ENCODE measurements around the gene ZNF474. TPM values are rescaled to one million over a fixed set of nuclear protein-coding genes. Genes with fewer than 3 reads are reported as not detected.
A peak's percentile ranks its signal among the peaks of the same experiment; 100 is the strongest.

The ZNF474 gene
- total RNA-seq, 2 experiments from 2014 or later, result not detected

- CTCF ChIA-PET, result no interaction called here
- POLR2A ChIA-PET, result no interaction called here
- Mint-ChIP-seq H3K36me3 (ENCODE audit: low read depth) (no peaks in the 10 kb centered on the region), H3K4me1 (no peaks in the 10 kb centered on the region), H3K4me3 (no peak overlapping the region), H3K27me3 (no peaks in the 10 kb centered on the region), H3K9me3 (no peaks in the 10 kb centered on the region), H3K27ac (no peak overlapping the region)
- DNase-seq, result no peak
Observed at GRCh38 chr5:122124766-122125165, 4.6 kb upstream of the ZNF474 start.

GRCh38 chr5:122126177-122126755, 3.1 kb upstream of the ZNF474 start:
- no peaks in the 10 kb centered on the region for H3K36me3 Mint-ChIP-seq (ENCODE audit: low read depth)
- no peak for DNase-seq
- no peak overlapping the region for H3K27ac Mint-ChIP-seq
- H3K27me3 Mint-ChIP-seq, result no peaks in the 10 kb centered on the region
- POLR2A ChIA-PET, result no interaction called here
- no peaks in the 10 kb centered on the region for H3K4me1 Mint-ChIP-seq
- no peak overlapping the region for H3K4me3 Mint-ChIP-seq
- CTCF ChIA-PET, result no interaction called here
- H3K9me3 Mint-ChIP-seq, result no peaks in the 10 kb centered on the region

- H3K27ac Mint-ChIP-seq, result no peak overlapping the region
- no peaks in the 10 kb centered on the region for H3K27me3 Mint-ChIP-seq
- ChIA-PET POLR2A (no interaction called here), CTCF (no interaction called here)
- no peaks in the 10 kb centered on the region for H3K36me3 Mint-ChIP-seq (ENCODE audit: low read depth)
- no peak overlapping the region for H3K4me3 Mint-ChIP-seq
- no peaks in the 10 kb centered on the region for H3K9me3 Mint-ChIP-seq
- DNase-seq, result no peak
- H3K4me1 Mint-ChIP-seq, result no peaks in the 10 kb centered on the region
Observed at GRCh38 chr5:122126756-122127321, 2.5 kb upstream of the ZNF474 start.

GRCh38 chr5:122130152-122130551, 806 bp downstream of the ZNF474 start:
- DNase-seq, result no peak
- Mint-ChIP-seq H3K9me3 (no peaks in the 10 kb centered on the region), H3K36me3 (ENCODE audit: low read depth) (no peaks in the 10 kb centered on the region), H3K4me3 (no peak overlapping the region), H3K4me1 (no peaks in the 10 kb centered on the region), H3K27ac (no peak overlapping the region), H3K27me3 (no peaks in the 10 kb centered on the region)
- POLR2A ChIA-PET, result no interaction called here
- CTCF ChIA-PET, result no interaction called here

- peak; percentile 16 for DNase-seq
- H3K27me3 Mint-ChIP-seq, result peaks cover 3% of the 10 kb centered on the region
- H3K4me3 Mint-ChIP-seq, result no peak overlapping the region
- peaks cover 8% of the 10 kb centered on the region for H3K4me1 Mint-ChIP-seq
- POLR2A ChIA-PET, result no interaction called here
- no peak overlapping the region for H3K27ac Mint-ChIP-seq
- H3K36me3 Mint-ChIP-seq (ENCODE audit: low read depth), result no peaks in the 10 kb centered on the region
- CTCF ChIA-PET, result no interaction called here
- H3K9me3 Mint-ChIP-seq, result no peaks in the 10 kb centered on the region
Observed at GRCh38 chr5:122137702-122138101, 8.4 kb downstream of the ZNF474 start.

- peaks cover 8% of the 10 kb centered on the region for H3K4me1 Mint-ChIP-seq
- POLR2A ChIA-PET, result no interaction called here
Observed at GRCh38 chr5:122138356-122138755, 9.0 kb downstream of the ZNF474 start.

GRCh38 chr5:122140900-122141299, 11.6 kb downstream of the ZNF474 start:
- ChIA-PET CTCF (no interaction called here), POLR2A (no interaction called here)
- Mint-ChIP-seq H3K4me1 (peaks cover 8% of the 10 kb centered on the region), H3K27me3 (peaks cover 3% of the 10 kb centered on the region), H3K9me3 (no peaks in the 10 kb centered on the region), H3K27ac (no peak overlapping the region), H3K36me3 (ENCODE audit: low read depth) (no peaks in the 10 kb centered on the region), H3K4me3 (no peak overlapping the region)
- DNase-seq, result no peak

More at GRCh38 chr5:122138356-122138755, 9.0 kb downstream of the ZNF474 start:
- Mint-ChIP-seq H3K4me3 (no peak overlapping the region), H3K27me3 (peaks cover 3% of the 10 kb centered on the region), H3K36me3 (ENCODE audit: low read depth) (no peaks in the 10 kb centered on the region), H3K9me3 (no peaks in the 10 kb centered on the region), H3K27ac (no peak overlapping the region)
- CTCF ChIA-PET, result no interaction called here
- no peak for DNase-seq

GRCh38 chr5:122141751-122142150, 12.4 kb downstream of the ZNF474 start:
- H3K27ac Mint-ChIP-seq, result no peak overlapping the region
- peaks cover 3% of the 10 kb centered on the region for H3K27me3 Mint-ChIP-seq
- H3K36me3 Mint-ChIP-seq (ENCODE audit: low read depth), result no peaks in the 10 kb centered on the region
- no peak for DNase-seq
- H3K4me3 Mint-ChIP-seq, result no peak overlapping the region
- peaks cover 8% of the 10 kb centered on the region for H3K4me1 Mint-ChIP-seq
- ChIA-PET POLR2A (no interaction called here), CTCF (no interaction called here)
- no peaks in the 10 kb centered on the region for H3K9me3 Mint-ChIP-seq

- CTCF ChIA-PET, result no interaction called here
Observed at GRCh38 chr5:122142480-122143164, 13.3 kb downstream of the ZNF474 start.

GRCh38 chr5:122144236-122144635, 14.9 kb downstream of the ZNF474 start:
- DNase-seq, result no peak
- ChIA-PET POLR2A (no interaction called here), CTCF (no interaction called here)
- no peak overlapping the region for H3K4me3 Mint-ChIP-seq
- H3K9me3 Mint-ChIP-seq, result no peaks in the 10 kb centered on the region
- H3K4me1 Mint-ChIP-seq, result no peaks in the 10 kb centered on the region
- no peaks in the 10 kb centered on the region for H3K36me3 Mint-ChIP-seq (ENCODE audit: low read depth)
- H3K27ac Mint-ChIP-seq, result no peak overlapping the region
- no peaks in the 10 kb centered on the region for H3K27me3 Mint-ChIP-seq

More at GRCh38 chr5:122142480-122143164, 13.3 kb downstream of the ZNF474 start:
- POLR2A ChIA-PET, result no interaction called here
- no peaks in the 10 kb centered on the region for H3K36me3 Mint-ChIP-seq (ENCODE audit: low read depth)
- no peak for DNase-seq
- no peak overlapping the region for H3K27ac Mint-ChIP-seq
- H3K27me3 Mint-ChIP-seq, result no peaks in the 10 kb centered on the region
- peaks cover 3% of the 10 kb centered on the region for H3K4me1 Mint-ChIP-seq
- no peaks in the 10 kb centered on the region for H3K9me3 Mint-ChIP-seq
- H3K4me3 Mint-ChIP-seq, result no peak overlapping the region

- H3K27ac Mint-ChIP-seq, result no peak overlapping the region
- no peak for DNase-seq
- H3K27me3 Mint-ChIP-seq, result no peaks in the 10 kb centered on the region
- no peaks in the 10 kb centered on the region for H3K36me3 Mint-ChIP-seq (ENCODE audit: low read depth)
- no peaks in the 10 kb centered on the region for H3K4me1 Mint-ChIP-seq
- CTCF ChIA-PET, result no interaction called here
- POLR2A ChIA-PET, result no interaction called here
- H3K4me3 Mint-ChIP-seq, result no peak overlapping the region
- H3K9me3 Mint-ChIP-seq, result no peaks in the 10 kb centered on the region
Observed at GRCh38 chr5:122145906-122146305, 16.6 kb downstream of the ZNF474 start.

- no peak for DNase-seq
- ChIA-PET POLR2A (no interaction called here), CTCF (no interaction called here)
- Mint-ChIP-seq H3K27ac (no peak overlapping the region), H3K9me3 (no peaks in the 10 kb centered on the region), H3K27me3 (no peaks in the 10 kb centered on the region), H3K4me3 (no peak overlapping the region), H3K36me3 (ENCODE audit: low read depth) (no peaks in the 10 kb centered on the region), H3K4me1 (no peaks in the 10 kb centered on the region)
Observed at GRCh38 chr5:122149321-122150090, 20.2 kb downstream of the ZNF474 start.

- no peak for DNase-seq
- no peaks in the 10 kb centered on the region for H3K27me3 Mint-ChIP-seq
- no peak overlapping the region for H3K27ac Mint-ChIP-seq
- ChIA-PET CTCF (no interaction called here), POLR2A (no interaction called here)
- no peak overlapping the region for H3K4me3 Mint-ChIP-seq
- H3K4me1 Mint-ChIP-seq, result no peaks in the 10 kb centered on the region
- H3K36me3 Mint-ChIP-seq (ENCODE audit: low read depth), result no peaks in the 10 kb centered on the region
- H3K9me3 Mint-ChIP-seq, result no peaks in the 10 kb centered on the region
Observed at GRCh38 chr5:122150215-122150614, 20.9 kb downstream of the ZNF474 start.

All from activated CD4-positive, alpha-beta memory T cell treated with anti-CD3 and anti-CD28 coated beads, Interleukin-2, amount 10 ng/mL, durations not matched to agents 7 days and 5 days (primary cell).